ENCODE data around the gene CROCC2.

The CROCC2 gene

DNA sequence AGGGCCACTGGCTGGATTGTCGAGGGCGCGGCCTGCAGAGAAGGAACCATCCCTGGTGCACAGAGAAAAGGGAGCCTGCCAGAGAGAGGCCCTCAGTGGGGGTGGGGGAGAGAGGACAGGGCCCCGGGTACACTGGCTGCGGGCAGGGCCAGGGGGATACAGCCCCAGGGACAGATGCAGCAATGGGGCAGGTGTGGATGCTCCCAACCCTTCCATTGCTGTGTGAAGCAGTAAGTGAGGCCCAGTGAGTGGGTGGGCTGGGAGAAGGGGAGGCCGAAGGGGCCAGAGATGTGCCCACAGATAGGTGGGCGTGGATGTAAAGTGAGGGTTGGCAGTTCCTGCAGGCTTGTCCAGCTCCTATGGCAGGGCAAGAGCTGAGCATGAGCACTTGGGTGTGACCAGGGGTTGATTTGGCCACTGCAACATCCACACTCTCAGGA, 30.1 kb upstream of the CROCC2 start:
- DNase-seq: no peak

DNA sequence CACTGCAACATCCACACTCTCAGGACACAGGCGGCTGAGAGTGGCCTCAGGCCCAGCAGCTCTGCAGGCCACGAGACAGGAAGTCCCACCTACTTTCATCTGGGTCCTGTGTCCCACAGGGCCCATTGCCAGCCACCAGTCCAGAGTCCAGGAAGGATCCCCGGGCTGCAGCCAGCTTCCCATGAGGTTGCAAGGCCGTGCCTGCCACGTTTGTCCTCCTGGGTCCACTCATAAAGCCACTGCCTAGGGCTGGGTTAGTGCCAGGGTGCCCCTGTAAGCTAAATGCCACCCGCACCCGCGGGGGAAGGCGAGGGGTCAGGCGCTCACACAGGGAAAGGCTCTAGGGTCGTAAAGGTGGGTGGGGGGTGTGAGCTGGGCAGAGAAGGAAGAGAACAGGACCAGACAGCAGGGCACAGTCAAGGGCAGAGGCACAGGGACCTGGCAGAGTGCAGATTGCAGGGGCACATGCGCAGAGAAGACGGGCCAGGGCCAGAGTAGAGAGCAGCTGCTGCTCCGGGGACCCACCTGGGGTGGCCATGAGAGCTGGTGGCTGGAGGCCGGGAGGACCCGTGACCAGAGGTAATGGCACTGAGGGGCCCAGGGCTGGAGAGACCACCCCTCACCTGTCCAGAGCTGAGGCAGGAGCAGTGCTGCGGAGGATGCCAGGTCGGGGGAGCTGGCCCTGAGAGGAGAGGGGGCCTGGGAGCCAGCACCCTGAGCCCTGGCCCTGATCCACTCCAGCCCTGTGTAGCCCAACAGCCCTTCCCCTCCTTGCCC, 29.5 kb upstream of the CROCC2 start:
- no peak for DNase-seq

DNA sequence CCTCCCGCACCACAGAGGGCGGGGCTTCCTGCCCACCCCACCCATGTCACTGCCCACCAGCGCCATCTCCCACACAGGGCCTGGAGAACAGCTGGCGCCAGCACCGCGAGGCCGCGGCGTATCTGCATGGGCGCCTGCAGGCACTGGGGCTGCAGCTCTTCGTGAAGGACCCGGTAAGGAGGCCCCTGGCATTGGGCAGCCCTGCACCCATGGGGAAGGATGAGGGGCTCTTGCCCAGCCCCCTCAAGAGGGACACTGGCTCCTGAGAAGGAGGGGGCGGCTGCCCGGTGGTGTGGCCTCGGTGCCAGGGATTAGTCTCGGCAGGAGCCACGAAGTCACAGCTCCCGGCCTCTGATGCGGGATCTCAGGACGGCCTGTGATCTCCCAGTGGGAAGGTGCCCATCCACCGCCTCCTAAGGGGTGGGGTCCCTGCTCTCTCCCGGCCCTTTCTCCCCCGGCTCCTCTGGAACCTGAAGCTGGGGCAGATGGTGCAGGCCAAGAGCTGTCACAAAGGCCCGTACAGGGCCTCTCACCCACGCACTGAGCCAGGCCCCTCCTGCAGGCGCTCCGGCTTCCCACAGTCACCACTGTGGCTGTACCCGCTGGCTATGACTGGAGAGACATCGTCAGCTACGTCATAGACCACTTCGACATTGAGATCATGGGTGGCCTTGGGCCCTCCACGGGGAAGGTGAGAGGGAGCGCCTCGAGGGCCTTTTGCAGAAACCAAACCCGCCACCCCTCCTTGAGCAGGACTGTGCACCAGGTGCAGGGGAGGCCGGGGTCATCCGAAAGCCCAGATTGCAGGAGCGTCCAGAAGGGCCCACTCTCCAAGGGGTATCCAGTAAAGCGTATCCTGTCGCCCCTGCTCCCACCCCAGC, 28.4 kb upstream of the CROCC2 start:
- no peak for DNase-seq

DNA sequence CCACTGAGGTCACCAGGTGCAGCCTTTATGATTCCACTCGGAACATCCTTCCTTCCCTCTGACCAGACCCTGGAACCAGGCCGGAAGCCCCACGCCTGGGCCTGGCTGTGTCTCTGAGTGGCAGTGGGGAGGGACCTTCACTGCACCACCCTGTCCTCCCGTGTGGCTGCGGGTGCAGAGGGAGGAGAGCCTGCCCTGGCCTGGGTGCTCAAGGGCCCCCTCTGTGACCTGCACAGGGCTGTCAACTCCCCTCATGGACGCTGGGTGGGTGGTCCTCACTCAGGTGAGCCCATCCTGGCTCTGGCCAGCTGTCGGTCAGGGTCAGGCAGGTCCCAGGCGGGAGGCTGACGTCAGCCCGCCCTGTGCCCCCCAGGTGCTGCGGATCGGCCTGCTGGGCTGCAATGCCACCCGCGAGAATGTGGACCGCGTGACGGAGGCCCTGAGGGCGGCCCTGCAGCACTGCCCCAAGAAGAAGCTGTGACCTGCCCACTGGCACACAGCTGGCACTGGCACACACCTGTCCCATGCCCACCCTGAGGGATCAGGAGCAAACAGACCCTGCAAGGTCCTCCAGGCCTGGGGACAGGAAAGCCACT, 27.7 kb upstream of the CROCC2 start:
- DNase-seq: no peak

DNA sequence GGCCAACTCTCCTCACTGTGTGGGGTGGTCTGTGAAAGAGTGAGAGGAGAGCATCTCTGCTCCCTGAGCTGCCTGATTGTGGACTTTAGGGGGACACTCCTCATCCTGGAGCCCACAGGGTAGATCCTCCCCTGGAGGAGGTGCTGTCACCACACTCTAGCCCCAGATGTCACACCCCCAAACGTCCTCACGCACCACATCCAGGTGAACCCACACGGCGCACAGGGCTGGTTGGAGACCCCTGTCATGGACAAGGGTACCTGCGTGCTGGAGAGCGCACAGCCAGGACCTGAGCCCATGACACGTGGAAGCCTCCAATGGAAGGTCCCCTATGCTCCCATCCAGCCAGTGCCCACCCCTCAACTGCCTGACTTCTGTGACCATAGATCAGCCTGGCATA, 27.0 kb upstream of the CROCC2 start:
- DNase-seq: no peak

DNA sequence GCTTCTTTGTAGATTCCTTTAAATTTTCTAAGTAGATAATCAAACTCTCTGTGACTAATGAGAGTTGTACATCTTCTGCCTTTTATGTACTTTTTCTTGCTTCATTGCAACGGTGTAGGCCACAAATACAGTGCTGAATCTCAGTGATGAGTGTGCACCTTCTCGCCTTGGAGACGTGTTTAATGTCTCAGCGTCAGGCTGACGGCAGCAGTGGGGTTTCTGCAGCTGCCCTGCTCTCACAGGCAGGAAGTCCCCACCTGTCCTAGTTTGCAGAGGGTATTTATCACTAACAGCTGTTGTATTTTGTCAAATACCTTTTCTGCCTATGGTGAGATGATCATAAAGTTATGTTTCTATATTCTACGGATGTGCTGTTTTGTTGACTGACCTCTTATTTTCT, 24.2 kb upstream of the CROCC2 start:
- no peak for DNase-seq

DNA sequence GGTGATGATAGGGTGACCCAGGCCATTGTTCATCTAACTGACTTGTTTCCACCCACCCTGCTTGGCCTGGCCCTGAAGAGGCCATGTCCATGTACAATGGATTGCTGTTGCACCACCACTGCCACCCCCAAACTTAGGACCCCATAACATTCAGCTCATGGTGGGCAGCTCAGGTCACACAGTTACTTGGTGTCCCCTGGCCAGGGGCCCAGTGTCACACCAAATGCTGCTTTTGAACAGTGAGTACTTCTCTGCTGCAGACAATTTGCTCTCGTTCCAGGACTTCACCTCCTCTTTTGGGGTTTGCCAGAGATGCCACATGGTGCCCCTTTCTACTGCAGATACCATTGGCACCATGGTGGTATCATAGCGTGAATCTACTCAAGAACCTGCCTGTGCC, 21.9 kb upstream of the CROCC2 start:
- DNase-seq: no peak

DNA sequence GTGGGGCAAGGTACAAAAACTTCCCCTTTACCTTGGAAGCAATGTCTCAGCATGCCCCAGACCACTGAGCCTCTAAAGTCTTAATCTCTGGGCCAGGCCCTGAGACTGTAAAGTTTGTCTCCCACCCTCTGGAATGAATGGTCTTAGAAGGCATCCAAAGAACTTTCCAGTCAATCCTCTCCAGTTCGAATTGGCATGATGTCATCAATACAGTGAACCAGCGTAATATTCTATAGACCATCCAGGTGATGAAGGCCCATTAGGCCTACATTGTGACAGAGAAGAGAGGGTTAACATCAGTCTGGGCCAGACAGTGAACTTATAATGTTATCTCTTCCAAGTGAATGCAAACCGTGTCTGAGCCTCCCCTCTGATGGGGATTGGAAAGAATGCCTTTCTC, 21.4 kb upstream of the CROCC2 start:
- no peak for DNase-seq

DNA sequence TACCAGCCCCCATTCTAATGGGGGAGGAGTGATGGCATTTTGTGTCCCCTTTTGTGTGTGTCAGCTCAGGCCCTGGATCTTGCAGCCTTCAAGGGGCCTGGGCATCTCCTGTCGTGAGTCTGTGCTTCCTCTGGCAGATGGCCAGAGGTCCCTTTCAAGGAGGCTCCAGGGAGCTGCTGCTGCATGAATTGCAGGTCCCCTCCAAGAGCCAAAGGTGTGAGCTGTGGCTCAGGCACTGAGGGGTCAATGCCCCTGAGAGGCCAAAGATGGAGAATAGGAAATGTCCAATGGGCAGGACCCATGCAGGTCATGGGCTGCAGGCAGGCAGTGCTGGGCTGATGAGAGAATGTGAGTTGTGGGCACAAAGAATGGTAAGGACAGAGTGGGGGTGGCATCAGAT, 20.6 kb upstream of the CROCC2 start:
- no peak for DNase-seq

DNA sequence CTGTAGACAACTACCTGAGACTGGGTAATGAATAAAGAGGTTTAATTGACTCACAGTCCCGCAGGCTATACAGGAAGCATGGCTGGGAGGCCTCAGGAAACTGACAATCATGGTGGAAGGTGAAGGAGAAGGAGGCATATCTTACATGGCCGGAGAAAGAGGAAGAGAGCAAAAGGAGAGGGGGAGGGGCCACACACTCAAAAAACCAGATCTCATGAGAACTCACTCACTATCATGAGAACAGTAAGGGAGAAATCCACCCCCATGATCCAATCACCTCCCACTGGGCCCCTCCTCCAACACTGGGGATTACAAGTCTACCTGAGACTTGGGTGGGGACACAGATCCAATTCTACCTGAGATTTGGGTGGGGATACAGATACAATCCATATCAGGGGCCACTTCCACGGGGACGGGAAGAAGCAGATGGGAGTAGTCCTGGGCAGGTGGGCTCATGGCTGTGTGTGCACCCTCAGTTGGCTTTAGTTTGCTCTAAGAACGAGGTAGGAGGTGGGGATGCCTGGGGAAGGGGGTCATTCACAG, 20.0 kb upstream of the CROCC2 start:
- DNase-seq: no peak

DNA sequence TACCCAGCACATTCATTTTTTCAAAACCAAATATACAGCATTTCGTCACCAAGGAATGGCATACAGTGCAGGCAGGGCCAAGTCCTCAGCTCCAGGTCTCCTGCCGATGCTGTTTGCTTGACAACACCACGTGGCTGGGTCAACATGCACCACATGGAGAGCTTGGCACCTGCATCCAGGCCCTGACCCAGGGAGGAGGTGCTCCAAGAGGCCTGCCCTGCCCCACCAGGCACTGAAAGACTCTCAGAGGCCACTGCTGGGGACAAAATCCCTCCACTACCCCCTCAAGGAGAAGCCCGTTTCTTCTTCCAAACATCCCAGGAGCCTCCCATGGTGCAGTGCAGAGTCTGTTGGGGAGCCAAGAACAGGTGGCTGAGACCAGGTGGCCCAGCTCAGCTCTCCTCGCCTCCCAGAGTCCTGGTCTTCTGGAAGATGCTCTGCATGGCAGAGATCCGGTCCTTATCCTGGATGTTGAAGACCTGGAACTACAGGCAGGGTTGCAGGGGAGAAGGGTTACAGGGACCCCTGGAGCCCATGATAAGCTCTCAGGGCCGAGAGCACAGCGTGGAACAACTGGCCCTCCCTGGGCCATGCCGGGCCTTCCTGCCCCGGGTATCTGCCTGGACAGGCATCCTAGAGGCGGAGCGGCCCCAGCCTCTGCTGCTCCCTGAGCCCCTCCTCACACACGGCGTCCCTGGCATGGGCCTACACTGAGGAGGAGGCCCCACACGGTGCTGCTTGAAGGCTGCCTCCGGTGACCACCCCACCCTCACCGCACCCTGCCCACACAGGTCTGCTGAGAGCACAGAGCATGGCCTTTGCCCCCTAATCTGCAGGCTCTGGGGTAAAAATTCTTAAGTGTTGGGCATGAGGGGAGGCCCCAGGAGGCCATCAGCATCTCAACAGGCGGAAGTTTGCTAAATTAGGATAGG, 19.2 kb upstream of the CROCC2 start:
- no peak for DNase-seq

DNA sequence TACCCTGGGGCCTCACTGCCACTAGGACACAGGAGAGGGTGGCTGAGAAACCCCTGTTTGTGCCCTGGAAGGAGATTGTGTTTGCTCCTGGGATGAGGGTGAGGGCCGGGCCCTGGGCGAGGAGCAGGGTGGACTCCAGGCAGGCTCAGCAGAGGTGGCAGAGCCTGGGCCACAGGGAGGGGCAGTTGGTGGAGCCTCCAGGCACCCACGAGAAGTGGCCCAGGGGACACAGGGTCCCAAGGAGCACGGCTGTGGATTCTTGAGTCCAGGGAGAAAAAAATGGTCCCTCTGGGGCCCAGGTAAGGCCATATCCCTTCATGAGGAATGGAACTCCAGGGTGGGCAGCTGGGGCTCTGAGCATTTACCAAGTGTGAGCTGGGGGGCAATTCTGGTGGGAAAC, 18.5 kb upstream of the CROCC2 start:
- DNase-seq: no peak

DNA sequence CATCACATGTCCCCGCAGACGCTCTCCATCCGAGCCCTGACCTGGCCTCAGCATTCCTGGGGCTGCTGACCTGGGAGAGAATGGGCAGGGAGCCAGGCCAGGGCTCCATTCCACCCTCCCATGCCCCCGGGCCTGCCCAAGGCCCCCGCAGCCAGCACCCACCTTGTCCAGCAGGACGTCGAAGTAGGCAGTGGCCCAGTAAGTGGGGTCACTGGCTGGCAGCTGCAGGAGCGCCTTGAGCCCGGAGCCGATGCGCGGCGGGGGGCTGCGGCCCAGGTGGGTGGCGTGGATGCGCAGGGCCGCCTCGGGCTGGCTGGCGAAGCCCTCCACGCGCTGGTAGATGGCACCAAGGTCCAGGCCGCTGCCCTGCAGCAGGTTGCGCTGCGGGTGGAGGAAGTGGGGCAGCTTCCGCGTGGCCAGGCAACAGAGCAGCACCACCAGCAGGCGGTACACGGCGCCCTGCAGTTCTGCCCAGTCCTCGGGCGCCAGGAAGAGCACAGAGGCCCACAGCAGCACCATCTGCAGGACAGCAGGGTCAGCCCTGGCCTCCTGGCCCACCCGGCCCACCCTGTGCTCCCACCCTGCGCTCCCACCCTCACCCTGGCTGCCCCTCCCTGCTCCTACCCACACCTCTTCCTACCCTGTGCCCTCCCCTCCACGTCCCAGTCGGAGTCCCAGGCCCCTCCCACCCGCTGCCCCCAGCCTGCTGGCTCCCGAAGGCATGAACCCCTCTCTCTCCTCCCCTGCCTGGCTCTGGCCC, 17.8 kb upstream of the CROCC2 start:
- DNase-seq: no peak

DNA sequence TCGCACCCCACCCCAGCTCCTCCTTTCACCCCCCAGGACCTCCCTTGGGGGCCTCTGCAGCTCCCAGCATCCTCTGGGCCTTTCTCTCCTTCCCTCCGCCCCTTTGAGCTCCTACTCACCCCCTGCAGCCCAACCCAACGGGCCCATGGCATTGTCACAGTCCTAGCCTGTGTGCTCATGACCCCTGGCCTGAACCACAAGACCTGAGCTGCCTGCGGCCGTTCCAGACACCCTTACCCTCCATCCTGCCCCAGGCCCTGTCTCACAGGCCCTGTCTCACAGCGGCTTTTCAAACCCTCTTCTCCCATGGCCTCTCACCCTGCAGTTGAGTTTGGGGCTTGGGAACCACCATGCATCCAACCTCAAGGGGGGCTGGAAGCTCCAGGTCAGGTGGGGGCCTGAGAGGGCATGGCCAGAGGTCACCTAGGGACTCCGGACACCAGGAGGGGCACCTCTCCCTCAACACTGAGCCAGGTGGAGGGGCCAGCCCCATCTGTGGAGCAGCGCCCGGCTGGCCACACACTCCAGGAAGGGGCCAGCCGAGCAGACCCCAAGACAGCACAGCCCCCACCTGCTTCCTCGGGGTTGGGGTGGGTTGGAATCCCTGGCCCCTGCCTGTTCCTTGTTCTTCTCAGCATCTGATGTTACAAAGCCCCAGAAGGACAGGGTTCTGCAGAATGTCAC, 17.1 kb upstream of the CROCC2 start:
- DNase-seq: no peak

DNA sequence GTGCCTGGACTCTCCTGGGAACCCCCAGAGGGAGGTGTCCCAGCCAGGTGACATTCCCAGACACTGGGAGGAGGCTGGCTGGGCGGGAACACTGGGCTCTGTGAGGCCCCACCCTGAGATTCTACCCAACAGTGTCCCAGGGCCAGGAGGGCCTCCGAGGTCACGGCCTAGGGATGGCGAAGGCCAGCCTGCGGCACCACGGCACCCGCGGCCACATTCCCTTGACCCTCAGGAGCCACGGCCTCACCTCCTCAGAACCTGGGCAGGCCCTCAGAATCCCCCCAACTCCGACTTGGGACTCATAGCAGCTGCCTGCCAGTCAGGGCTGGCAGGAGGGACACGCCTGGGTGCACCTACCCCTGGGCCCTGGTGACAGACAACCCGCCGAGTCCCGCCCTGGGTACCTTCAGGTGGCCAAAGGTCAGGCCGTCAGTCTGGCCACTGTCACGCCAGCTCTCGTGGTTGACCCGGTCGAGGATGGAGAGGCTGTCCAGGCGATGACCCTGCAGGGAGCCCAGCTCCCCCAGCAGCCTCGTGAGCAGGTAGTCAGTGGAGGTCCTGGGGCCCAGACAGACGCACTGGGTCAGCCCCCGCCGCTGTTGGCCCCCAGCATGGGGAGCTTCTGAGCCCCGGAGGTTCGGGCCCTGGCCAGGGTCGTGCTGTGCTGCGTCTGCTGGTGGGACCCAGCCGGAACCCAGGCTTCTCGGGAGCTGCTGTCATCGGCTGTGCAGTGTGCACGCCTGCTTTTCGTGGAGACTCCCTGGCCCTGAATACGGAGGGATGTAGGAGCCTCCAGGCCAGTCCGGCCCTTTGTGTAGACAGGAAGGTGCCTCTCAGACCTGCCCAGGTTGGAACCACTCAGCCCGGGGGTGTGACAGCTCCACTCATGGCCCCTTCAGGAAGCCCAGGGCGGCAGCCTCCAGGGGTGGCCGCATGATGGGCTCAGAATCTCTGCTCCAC, 16.3 kb upstream of the CROCC2 start:
- DNase-seq: no peak

DNA sequence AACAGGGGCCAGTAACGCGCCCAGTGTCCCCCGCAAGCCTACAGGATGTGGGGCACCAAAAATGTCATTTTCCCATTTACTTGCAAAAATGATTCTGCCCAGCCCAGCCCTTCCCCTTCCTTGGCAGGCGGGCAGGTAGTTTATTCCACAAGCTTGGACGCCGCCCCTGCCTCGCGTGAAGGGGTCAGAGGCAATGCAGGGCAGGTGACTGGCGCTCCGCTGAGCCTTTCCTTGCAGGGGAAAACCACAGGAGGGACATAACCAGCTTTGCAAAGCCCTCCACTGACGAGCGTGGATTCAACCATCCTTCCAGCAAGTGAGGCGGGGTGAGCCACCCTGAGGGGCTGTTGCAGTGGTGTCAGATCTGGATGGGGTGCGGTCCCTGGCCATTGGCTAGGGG, 15.4 kb upstream of the CROCC2 start:
- DNase-seq: no peak

DNA sequence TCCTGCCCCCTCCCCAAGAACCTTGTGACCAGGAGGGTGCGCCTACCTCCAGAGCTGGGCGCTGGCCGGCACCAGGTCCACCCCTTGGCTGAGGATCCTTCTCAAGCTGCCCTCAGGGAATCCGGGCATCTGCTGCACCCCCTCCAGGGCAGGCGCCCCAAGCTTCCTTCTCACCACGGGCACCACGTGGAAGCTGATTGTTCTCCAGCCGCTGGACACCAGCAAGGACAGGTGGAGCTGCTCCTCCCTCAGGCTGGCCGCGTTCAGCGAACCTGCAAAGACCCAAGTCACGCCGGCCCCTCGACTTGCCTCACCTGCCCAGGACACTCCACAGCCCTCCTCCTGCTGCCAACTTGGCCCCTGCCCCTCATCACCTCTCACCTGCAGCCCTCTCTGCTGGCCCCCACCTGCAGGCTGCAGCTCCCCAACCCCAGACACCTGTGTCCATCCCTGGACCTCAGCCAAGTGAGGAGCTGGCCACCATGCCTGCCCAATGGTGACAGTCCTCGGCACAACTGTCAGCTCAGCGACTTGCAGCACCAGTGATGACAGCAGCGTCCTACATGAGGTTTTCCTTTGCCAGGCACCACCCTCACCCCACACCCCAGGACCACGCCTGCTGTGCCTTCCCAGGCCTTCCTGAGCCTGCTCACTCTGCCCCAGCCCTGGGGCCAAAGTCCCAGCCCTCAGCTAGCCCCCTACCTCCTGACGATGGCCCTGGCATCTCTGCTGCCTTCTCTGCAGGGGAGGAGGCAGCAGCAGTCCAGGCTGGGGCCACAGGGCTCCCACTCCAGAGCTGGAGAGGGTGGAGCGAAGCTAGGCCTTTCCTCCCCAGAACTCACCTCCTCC, 14.4 kb upstream of the CROCC2 start:
- DNase-seq: no peak

DNA sequence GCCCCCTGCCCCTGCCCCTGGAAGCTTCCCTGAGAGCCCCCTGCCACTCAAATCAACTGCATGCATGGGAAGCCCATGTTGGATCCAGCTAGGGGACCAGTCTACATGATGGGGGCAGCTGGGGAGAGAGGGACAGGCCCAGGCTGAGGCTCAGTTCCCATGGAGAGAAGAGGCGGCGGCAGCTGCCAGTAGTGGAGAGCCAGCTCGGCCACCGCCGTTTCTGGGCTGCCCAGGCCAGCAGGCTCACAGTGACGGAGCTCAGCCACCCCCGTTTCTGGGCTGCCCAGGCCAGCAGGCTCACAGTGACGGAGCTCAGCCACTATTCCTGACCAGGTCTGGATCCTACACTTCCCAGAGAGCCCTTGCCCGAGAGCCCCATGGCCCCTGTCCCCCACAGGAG, 13.8 kb upstream of the CROCC2 start:
- DNase-seq: no peak

DNA sequence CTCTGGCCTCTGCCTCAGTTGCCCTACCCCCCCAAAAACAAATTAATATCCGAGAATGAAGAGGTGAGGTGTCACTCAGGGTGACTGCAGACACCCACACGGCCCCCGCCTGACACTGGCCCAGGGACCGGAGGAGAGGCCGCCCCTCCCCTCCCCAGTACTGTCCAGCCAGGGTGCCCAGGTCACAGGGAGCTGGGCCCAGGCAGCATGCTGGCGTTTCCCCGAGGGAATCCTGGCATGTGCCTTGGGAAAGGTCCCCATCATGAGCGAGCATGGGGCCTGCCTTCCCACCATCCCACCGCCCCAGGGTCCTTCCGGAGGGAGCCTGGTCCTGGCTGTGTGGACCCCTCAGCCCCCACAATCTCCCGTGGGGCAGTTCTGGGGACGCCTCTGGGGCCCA, 13.2 kb upstream of the CROCC2 start:
- no peak for DNase-seq

Measured in activated CD8-positive, alpha-beta memory T cell treated with anti-CD3 and anti-CD28 coated beads, Interleukin-2, amount 50 U/mL, for 48 hours (primary cell).